Stimulated activated CD8-positive, alpha-beta memory T cell treated with anti-CD3 and anti-CD28 coated beads, Interleukin-12 subunit alpha, Interleukin-12 subunit beta, amount 100 ng/mL, for 4 hours (primary cell): ENCODE measurements around the gene C10orf105.
A peak's percentile ranks its signal among the peaks of the same experiment; 100 is the strongest.

Experiments used
- DNase-seq: peaks from one replicate; pipeline ENCODE4 v3.0.0-alpha.2; 2020; ENCODE audit warnings: low read depth

C10orf105 gene

DNA sequence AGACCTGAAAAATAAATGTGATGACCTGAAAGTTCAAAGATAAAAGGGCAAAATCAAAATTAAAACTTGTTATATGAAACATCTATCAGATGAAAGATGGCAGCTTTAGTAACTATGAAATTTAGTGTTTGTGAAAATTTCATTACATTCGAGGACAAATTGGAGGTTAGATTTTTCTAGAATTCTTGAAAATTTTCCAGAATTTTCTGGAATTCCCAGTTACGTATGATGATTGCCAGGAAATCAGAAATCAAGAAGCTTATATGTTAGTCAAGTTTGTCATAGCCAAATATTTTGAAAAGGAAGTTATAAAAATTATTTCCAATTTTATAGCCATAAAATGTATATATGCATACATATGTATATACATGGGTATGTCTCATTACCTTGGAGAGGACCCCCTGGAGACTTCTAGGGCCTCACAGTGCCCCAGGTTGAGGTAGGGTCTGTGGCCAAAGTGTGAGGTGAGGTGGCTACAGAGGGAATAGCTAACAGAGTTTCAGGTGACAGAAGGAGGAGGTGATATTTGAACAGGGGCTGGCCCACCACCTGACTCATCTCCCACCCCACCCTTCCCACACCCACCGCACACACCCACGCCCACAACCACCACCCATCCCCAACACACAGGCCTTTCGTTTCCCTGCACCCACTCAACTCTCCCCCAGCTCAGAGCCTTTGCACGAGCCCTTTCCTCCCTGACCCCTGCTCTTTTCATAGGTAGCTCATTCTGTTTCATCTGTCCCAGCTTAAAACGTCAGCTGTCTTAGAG, 21.5 kb downstream of the C10orf105 start:
- peak; percentile 60 for DNase-seq

- DNase-seq = peak; percentile 30
These were observed 22.8 kb downstream of the C10orf105 start for GRCh38 chr10:71696628-71697326.

DNA sequence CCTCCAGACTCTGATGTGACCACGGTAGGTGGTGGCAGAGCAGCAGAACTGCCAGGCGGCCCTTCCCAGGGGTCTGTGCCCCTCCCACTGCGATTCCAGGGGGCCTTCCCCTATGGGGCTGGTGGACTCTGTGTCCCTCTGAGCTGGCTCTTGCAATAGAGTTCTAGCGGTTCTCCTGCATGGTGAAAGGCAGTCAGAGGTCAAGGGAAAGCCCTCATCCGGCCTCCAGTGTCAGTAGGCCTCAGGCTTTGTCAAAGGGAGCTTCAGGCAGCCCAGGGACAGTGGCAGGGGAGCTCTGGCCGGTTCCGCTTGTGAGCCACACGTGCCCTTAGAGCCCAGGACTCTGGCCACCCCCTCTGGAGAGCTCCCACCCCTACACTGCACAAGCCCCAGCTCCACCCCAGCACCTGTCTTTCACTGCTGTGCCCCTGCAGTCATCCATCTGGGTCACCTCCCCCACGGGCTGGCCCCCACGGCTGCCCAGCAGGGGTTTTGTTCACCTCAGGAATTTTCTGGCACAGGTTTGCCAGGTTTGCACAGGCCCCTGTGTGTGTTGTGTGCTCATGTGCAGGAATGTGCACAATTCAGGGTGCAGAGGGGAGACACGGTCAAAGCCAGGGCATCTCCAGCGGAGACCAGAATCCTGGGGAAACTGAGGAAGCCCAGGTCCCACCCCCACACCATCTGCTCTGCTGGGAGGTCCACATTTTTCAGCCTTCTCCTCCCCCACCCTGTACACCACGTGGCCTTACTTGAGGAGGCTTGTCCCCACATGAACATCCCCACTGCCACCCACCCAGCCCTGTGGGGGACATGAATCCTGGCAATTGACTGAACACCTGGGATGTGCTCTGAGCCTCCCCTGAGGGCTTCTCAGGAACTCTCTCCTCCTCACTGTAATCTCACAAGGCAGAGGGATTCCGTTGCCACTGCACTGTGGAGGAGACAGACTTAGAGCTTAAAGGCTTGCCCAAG, 23.8 kb downstream of the C10orf105 start:
- DNase-seq = no peak

GRCh38 chr10:71694567-71694968, 25.0 kb downstream of the C10orf105 start:
- DNase-seq = peak; percentile 19

- no peak for DNase-seq
These were observed 25.5 kb downstream of the C10orf105 start for GRCh38 chr10:71694039-71694501.

DNA sequence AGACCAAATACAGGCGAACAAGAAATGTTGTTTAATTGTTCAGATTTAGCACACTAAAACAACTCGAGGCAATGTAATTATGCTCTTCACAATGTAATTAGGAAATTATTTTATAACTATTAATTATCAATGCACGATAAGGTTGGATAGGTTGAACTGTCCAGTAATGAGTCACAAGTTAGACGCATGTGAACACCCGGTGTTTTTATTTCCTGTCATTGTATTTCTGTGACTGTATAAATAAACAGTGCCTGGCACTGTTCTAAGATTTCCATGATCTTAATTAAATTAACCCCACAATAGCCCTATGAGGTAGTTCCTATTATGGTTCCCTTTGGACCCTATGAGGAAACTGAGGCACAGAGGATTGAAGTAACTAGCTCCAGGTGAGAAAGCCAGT, 26.2 kb downstream of the C10orf105 start:
- no peak for DNase-seq

- DNase-seq = no peak
These were observed 26.8 kb downstream of the C10orf105 start for GRCh38 chr10:71692598-71693306.

- DNase-seq = no peak
These were observed 28.2 kb downstream of the C10orf105 start for GRCh38 chr10:71691405-71691804.

GRCh38 chr10:71690094-71690720, 29.4 kb downstream of the C10orf105 start:
- DNase-seq = no peak

GRCh38 chr10:71688256-71688655, 31.3 kb downstream of the C10orf105 start:
- DNase-seq = no peak

DNA sequence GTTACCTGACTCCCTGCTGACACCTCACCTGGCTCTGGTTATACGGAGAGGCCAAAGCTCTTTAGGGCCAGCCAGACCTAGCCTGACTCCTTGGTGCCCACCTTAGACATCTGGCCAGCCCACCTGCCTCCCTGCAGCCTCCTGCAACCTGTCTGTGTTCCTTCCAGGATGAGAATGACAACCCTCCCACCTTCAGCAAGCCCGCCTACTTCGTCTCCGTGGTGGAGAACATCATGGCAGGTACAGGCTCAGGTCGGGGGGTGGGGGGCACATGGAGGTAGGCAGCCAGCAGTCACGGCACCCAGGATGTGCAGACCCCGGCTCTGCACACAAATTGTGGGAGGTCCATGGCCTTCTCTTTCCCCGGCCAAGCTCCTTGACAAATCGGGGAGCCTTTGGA, 32.1 kb downstream of the C10orf105 start:
- DNase-seq = no peak

- no peak for DNase-seq
These were observed 32.5 kb downstream of the C10orf105 start for GRCh38 chr10:71687077-71687476.

DNA sequence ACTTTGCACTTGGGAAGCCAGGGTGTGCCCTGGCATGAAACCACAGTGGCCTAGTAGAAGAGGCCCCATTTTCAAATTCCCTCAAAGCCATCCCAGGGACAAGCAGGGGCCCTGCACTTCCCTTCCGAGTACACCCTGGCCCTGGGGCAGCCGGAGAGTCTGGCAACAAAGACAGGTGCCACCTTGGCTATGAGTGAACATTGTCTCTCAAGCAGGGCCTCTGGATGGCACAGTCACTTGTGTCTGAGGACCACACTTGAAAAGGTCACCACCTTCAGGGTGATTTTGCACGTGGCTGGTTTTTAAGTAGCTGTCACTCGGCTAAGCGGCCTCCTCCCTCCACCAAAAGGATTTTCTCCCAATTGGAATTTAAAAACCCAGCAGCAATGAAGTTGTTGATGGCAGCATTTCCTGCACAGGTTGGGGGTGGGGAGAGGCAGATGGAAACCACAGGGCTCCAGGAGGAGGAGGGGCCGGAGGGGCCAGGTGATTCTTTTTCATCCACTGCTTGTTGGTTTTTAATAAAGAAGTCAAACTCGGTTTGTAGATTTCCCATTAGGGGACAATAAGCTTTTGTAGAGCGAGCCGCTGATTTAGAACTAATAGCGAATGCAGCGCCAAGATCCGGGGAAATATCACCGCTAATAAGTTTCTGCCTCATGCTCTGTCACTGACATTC, 33.9 kb downstream of the C10orf105 start:
- DNase-seq = no peak

GRCh38 chr10:71684356-71685173, 35.0 kb downstream of the C10orf105 start:
- no peak for DNase-seq

DNA sequence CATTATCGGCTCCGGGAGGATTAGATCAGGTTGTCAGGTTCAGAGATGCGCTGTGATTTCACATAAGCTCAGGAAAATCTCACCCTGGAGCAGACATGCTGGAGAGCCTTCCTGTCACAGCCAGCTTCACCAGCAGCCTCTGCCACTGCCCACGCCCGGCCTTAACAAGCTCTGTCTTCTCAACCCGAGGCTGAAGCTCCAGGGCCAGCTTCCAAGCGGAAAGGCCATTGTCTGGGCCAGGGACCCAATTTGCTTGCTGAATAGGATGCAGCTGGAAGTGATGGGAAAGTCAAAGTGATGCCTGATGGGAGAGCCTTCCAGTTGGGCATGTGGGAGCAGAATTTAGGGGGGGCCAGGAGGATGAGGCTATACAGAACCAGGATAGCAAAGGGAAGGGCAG, 36.3 kb downstream of the C10orf105 start:
- DNase-seq = no peak

DNA sequence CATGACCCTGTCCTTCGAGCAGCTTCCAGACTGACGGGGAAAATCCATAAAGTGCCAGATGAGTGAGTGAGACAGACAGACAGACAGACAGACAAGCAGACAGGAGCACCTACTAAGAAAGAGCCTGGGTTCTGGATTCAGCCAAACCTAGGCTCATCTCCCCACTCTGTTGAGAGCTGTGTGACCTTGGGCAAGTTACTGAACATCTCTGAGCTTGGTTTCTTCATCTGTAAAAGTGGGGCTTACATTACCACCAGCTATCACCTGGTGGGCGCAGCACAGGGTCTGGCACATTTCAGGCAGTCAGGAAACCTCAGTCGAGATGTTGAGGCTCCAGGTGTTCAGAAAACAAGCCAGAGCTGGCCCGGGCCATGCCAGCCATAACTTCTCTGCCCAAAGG, 37.6 kb downstream of the C10orf105 start:
- no peak for DNase-seq

GRCh38 chr10:71679425-71679824, 40.2 kb downstream of the C10orf105 start:
- no peak for DNase-seq

- no peak for DNase-seq
These were observed 41.3 kb downstream of the C10orf105 start for GRCh38 chr10:71678057-71678805.

GRCh38 chr10:71677261-71677660, 42.3 kb downstream of the C10orf105 start:
- no peak for DNase-seq
